Measurements from ENCODE around the gene ZSCAN5C.
"Not testable (repeated sequence)": the region's sequence is repeated elsewhere in the genome, so short reads cannot be mapped to it uniquely, and the experiment has no call there.

Gene ZSCAN5C

GRCh38 chr19:56201973-56202372, at the start of gene ZSCAN5C:
Gene ZSCAN5C, plus strand, starts transcription at chr19:56202273. Its CDS starts 3,641 bp downstream, at chr19:56205914.
- DNase-seq, result no peak

GRCh38 chr19:56152644-56153043, 49.4 kb upstream of the ZSCAN5C start:
- DNase-seq, result no peak

- no peak for DNase-seq
These were observed 48.6 kb upstream of the ZSCAN5C start for GRCh38 chr19:56153507-56153906.

GRCh38 chr19:56155124-56155687, 46.9 kb upstream of the ZSCAN5C start:
- DNase-seq, result no peak

- DNase-seq, result no peak
These were observed 45.3 kb upstream of the ZSCAN5C start for GRCh38 chr19:56156768-56157167.

GRCh38 chr19:56158170-56158757, 43.8 kb upstream of the ZSCAN5C start:
- no peak for DNase-seq

- no peak for DNase-seq
These were observed 43.0 kb upstream of the ZSCAN5C start for GRCh38 chr19:56159009-56159559.

GRCh38 chr19:56159622-56160271, 42.3 kb upstream of the ZSCAN5C start:
- DNase-seq, result no peak

GRCh38 chr19:56161534-56161933, 40.5 kb upstream of the ZSCAN5C start:
- no peak for DNase-seq

GRCh38 chr19:56162258-56162657, 39.8 kb upstream of the ZSCAN5C start:
- no peak for DNase-seq

GRCh38 chr19:56163097-56163496, 39.0 kb upstream of the ZSCAN5C start:
- no peak for DNase-seq

- DNase-seq, result no peak
These were observed 35.0 kb upstream of the ZSCAN5C start for GRCh38 chr19:56167064-56167578.

- DNase-seq, result no peak
These were observed 31.8 kb upstream of the ZSCAN5C start for GRCh38 chr19:56170261-56170660.

GRCh38 chr19:56174086-56174485, 28.0 kb upstream of the ZSCAN5C start:
- DNase-seq, result no peak

- no peak for DNase-seq
These were observed 27.5 kb upstream of the ZSCAN5C start for GRCh38 chr19:56174550-56174949.

- not testable (repeated sequence) for DNase-seq
These were observed 26.2 kb upstream of the ZSCAN5C start, which contains the start of gene GALP for GRCh38 chr19:56175861-56176307. Gene GALP, plus strand, starts transcription at chr19:56176008. Its CDS starts 1,101 bp downstream, at chr19:56177109.

GRCh38 chr19:56176310-56176709, 25.8 kb upstream of the ZSCAN5C start:
- DNase-seq, result not testable (repeated sequence)

- no peak for DNase-seq
These were observed 25.2 kb upstream of the ZSCAN5C start for GRCh38 chr19:56176881-56177280.

GRCh38 chr19:56177564-56178243, 24.4 kb upstream of the ZSCAN5C start:
- DNase-seq, result no peak

- no peak for DNase-seq
These were observed 12.3 kb upstream of the ZSCAN5C start for GRCh38 chr19:56189785-56190184.

- no peak for DNase-seq
These were observed 11.0 kb upstream of the ZSCAN5C start for GRCh38 chr19:56191115-56191514.

GRCh38 chr19:56191711-56192110, 10.4 kb upstream of the ZSCAN5C start:
- DNase-seq, result no peak

GRCh38 chr19:56193981-56194640, 8.0 kb upstream of the ZSCAN5C start:
- DNase-seq, result no peak
